IPS DF 4.7 (cell line): Measurements from ENCODE around the gene CREB3L1.

Experiments used
- DNase-seq: peaks from one replicate; pipeline ENCODE4 v3.0.0-alpha.2; 2013; ENCODE audit warnings: low spot score; ENCODE audit errors: extremely low read depth

The CREB3L1 gene

GRCh38 chr11:46272816-46273427 is 4.5 kb upstream of the CREB3L1 start:
- DNase-seq: no peak

DNA sequence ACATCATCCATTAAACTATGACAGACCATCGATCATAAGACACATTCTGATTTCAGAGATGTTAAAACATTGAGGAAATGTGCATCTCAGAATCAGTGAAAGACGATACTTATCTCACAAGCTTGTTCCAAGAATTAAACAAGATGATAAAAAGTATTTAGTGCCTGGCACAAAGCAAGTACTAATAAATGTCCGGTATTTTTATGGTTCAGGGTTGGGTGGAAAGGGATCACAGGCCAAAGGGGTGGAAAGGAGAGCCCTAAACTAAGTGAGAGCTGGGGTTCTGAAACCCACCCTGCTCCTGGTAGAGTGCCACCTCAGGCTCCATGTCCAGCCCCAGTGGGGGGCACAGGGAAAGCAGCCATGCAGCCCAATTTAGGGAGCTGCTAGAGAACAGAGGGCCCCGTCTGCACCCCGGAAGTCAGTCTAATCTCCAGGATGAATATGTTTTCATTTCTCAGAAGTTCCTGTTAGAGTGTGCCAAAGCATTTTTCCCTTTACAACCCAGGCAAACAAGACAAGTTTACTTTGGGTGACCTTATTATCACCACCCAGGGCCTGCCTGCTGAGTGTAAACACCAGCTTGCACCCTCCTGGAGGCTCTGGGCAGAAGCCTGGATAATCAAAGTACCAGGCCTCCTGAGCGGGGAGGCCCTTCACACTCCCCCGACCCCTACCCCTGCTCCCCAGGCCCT is 3.8 kb upstream of the CREB3L1 start:
- DNase-seq: no peak

DNA sequence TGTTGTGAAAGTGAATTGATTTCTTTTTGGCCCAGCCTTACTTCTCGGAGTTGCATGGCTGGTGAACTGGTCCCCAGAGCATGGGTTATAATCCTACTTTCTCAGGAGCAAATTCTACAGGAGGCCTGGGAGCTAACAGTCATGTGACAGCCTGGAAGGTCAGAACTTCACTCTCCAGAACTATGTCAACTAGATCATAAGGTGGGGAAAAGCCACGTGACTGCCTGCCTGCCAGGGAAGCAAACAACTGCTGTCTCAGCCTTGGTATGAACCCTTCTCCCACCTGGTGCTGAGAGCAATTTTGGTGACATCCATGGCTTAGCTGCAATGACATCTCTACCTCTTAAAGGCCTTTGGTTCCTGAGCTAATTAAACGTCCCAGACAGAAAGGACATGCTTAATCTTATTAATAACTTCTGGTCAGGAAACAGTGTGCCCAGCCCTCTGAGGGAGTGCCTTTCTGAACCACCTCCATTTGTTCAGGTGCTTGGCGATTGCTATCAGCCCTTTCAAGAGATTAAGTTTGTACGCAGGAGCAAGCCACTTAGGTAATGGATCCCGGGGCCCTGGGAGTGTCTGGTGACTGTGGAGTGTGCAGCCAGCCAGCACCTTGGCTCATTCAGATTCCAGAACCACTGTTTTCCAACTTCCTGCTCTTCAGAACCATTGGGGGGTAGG is 1.4 kb upstream of the CREB3L1 start:
- DNase-seq: no peak

DNA sequence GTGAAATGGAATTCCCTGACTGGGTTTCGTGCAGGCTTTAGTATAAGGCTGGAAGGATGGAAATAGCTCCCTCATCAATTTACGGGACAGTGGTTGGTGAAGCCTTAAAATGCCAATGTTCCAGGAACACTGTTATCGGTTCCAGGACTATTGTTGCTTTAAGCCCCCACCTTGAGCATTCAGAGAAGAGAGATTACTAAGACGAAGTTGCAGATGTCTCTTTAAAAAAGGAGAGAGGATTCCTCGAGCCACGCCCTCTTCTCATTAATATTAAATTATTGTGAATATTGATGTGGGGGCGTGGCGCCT is 195 bp upstream of the CREB3L1 start:
- no peak for DNase-seq

DNA sequence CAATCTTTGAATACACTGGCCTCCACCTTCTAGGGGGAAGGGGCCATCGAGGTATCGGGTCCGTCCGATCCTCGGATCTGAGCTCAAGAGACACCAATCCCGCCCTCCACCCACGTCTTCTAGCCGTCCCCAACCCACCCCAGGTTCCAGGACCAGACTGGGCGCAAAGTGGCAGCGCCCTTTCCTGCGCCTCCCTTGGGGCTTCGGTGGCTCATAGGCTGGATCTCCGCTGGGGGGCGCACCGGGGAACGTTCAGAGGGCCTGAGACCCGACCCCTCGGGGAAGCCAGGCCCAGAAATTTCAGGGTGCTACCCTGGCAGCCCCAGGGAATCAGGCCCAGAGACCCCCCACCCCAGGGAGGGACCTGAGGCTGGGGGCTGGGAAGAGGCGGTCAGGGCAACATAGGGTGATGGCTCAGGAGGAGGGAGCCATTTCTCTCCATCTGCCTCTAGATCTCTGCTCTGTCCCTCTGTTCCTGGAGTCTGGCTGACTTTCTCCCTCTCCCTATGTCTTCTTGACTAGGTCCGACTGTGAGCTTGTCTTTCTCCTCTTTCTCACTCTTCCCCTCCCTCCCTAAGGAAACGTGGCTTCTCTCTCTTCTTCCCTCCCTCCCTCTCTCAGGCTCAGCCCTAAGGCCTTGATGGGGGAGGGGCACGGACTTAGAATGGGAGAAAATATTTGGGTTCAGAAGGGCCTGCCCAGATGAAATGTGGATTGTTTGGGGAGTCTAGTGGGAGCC is 1.1 kb downstream of the CREB3L1 start:
- no peak for DNase-seq

DNA sequence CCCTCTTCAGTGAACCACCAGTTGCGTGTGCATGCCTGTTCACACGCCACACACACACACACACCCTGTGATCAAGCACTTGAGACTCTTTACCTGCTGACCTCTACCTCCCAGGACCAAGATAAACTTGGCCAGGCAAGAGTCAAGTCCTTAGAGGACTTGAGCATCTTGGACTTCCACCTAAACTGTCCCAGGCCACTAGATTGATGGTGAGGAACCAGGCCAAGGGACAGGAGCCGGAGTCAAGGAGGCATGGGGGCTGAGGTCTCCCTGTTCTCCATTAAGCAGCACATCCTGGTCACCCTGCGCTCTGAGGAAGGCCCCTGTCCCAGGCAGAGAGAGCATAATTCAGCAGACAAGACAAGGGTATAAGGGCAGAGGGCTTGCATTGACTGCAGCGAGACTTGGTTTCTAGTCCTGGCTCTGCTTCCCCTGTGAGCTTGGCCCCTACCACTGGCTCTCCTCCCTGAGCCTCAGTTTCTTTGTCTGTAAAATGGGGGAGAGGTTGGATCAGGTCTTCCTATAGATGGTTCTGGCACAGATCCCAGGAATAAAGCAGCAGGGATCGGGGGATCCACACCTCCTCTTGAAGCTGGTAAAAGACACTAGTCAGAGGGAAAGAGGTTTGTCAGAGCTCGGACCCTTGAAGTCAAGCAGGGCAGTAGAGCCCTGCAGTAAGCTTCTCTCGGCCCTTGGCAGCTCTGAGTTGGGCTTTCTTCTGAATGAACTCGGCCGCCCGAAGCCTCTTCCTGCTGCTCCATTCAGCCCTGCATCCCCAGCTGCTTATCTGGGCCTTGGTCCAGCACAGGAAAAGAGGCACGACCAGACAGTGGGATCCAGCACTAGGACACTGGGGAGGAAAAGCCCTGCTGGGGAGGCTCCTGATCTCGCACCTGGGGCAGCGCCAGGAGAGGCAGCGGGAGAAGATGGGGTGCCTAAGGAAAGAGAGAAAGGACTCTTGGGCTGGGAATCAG is 2.0 kb downstream of the CREB3L1 start:
- no peak for DNase-seq

DNA sequence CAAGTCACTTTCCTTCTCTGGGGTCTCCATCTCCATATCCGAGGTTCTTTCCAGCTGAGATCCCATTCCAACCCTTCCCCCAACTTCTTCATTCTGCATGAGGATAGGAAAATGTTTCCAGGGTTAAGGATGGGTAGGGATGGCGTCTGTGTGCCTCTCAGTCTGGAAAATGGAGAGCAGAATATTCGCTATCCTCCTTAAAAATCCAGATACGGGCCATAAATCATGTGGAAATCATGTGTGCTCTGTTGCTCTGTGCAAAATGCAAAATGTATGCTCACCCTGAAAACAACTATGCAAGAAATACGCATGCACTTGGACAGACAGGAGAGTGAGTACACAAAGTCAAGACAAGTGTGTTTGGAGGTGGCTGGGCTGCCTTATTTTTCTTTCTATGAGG is 3.2 kb downstream of the CREB3L1 start:
- no peak for DNase-seq

GRCh38 chr11:46281371-46281831 is 3.9 kb downstream of the CREB3L1 start:
- DNase-seq: no peak

- no peak for DNase-seq
These were observed 7.7 kb downstream of the CREB3L1 start for GRCh38 chr11:46285173-46285572.

- no peak for DNase-seq
These were observed 8.2 kb downstream of the CREB3L1 start for GRCh38 chr11:46285594-46286033.

DNA sequence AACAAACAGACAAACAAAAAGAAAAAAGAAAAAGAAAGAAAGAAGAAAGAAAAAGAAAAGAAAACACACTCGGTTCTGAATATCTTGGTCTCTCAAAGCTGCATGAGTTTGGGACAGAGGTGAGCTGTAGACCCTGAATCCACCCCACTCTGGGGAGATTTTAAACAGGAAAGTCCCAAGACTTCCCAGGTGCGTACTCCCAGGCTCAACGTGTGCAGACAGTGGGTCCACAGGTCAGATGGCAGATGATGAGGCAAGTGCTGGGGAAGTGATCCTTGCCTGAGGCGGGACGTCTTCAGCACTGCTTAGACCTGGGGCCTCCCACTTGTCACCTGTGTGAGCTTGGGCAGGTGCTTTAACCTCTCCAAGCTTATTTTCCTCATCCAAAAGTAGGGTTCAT is 9.3 kb downstream of the CREB3L1 start:
- DNase-seq: no peak

DNA sequence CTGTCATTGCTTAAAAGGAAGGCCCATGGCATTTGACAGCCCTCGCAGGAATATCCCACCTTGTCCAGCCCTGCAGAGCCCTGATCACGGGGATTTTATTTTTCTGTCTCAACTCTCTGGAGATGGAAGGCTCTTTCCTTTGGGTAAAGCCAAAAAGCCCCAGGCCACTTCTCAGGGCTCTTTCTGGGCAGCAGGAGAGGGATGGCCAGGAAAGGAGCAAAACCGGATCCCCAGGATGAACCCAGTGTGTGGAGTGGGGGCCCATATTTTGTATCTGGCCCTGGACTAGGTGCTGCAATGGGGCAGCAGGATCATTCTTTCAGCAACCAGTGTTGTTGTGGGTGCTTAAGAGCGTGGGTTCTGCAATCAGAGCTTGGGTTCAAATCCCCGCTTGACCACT is 11.0 kb downstream of the CREB3L1 start:
- DNase-seq: no peak

DNA sequence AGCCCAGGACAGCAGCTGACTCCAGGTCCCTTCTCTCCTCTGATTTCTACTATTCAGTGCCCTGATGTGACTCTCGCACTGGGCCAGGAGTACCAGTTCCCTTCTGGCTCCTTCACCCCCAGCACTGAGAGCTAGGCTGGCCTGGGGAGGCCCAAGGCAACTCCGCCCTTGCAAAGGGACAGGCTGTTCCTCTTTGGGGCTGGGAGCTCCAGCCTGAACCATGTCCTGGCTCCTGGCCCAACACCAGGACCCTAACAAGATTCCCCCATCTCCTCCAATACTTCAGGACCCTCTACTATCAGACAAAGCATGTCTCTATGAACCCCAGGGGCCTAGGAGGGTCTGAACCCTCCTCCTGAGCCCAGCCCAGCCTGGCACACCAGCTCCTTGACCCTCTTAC is 12.5 kb downstream of the CREB3L1 start:
- DNase-seq: no peak

DNA sequence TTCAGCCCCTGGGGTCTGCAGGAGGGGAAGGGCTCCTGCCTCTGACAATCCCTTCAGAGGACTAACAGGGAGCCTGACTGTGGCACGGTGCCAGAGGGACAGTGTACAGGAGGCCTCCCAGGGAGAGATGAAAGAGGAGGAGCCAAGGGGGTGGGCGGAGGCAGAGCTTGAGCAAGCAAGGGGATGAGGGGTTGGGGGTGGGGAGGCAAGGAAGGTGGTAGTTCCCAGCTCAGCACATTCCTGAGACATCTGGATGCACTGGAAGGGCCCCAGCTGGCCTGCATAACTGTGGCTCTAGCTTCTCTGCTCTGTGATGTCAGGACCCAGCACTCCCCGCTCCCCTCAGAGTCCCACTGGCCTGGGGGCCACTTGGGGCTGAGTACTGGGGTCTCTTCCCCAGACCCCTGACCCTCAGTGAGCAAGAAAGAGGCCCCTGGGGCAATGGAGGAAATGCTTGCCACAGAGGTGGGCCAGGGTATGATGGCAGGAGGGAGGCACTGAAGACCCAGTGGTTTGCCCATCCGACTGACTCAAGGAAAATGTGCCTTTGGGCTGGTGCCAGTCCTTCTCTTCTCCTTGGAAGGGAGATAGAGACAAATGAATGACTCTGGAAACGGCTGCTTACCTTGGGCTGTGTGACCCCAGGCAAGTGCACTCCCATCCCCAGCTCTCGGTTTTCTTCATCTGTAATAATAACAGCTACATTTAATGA is 13.3 kb downstream of the CREB3L1 start:
- DNase-seq: no peak

GRCh38 chr11:46291441-46292150 is 14.1 kb downstream of the CREB3L1 start:
- DNase-seq: no peak

DNA sequence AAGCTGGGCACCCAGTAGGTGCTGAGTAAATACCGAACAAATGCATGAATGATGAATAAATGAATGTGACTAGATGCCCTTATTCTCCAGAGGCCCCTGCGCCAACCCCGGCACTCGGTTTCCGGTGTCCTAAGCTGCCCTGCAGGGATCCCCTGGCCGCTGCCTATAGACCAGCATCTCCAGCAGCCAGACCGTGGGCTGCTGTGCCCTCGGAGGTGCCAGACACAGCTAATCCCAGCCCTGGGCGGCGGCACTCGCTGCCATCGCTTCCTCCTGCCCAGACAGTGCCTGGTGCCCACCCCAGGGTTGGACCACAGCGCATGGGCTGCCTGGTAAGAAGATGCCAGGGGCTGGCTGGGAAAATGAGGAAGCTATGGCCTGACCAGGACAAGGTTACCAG is 15.6 kb downstream of the CREB3L1 start:
- DNase-seq: no peak

DNA sequence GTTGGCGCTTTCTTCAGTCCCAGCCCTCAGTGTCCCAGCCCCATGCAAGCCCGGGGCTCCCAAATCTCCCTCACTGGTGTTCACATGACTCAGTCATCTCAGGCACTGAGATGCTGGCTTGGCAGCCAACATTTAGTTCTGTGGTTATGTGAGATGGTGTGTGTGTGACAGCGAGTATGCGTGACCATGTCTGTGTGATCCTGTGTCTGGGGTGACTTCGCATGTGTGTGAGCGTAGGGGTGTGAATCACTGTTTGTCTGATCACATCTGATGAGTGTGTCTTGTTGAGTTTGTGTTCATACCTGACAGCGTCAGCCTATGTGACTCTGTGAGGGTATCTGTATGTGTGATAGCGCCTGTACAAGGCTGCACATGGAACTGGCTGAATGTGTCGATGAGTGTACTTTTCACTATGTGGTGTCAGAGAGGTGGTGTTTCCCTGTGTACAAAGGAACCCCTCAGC is 16.2 kb downstream of the CREB3L1 start:
- DNase-seq: no peak

GRCh38 chr11:46294365-46295309 is 17.2 kb downstream of the CREB3L1 start:
- no peak for DNase-seq
